Glutamatergic neuron (in vitro differentiated cells): ENCODE results near the gene CFAP92. TPM values are rescaled to one million over a fixed set of nuclear protein-coding genes. Genes with fewer than 3 reads are reported as not detected.

Experiments
- DNase-seq: peaks from one replicate; pipeline ENCODE4 v3.0.0; 2022
- H3K27ac Mint-ChIP-seq: one replicate; pipeline ENCODE4 v1.8.0; 2020; ENCODE audit warnings: mild to moderate bottlenecking, mixed read lengths, inconsistent platforms; ENCODE audit not compliant: unreplicated experiment
- H3K27me3 Mint-ChIP-seq: one replicate; pipeline ENCODE4 v1.8.0; 2020; ENCODE audit warnings: mild to moderate bottlenecking, moderate library complexity, mixed read lengths, inconsistent platforms; ENCODE audit not compliant: unreplicated experiment
- H3K36me3 Mint-ChIP-seq: one replicate; pipeline ENCODE4 v1.8.0; 2020; ENCODE audit warnings: mild to moderate bottlenecking, mixed read lengths, inconsistent platforms; ENCODE audit not compliant: unreplicated experiment
- H3K4me1 Mint-ChIP-seq: one replicate; pipeline ENCODE4 v1.8.0; 2020; ENCODE audit warnings: mild to moderate bottlenecking, low read depth, mixed read lengths, inconsistent platforms; ENCODE audit not compliant: unreplicated experiment
- H3K4me3 Mint-ChIP-seq: one replicate; pipeline ENCODE4 v1.8.0; 2020; ENCODE audit warnings: mild to moderate bottlenecking, mixed read lengths, inconsistent platforms; ENCODE audit not compliant: unreplicated experiment
- H3K9me3 Mint-ChIP-seq: one replicate; pipeline ENCODE4 v1.8.0; 2020; ENCODE audit warnings: mild to moderate bottlenecking, moderate library complexity, mixed read lengths, inconsistent platforms; ENCODE audit not compliant: unreplicated experiment
- total RNA-seq: library from RNA; stranded (reverse); fragmentation: NEBNext Ultra II Directional; extraction: Animal tissue kit (Norgen Biotek cat#: 25700); gene quantifications from one replicate; pipeline ENCODE4 v1.2.1, GENCODE V29; 2021; ENCODE audit not compliant: unreplicated experiment
- TF ChIP-seq, protein P1 (sequence below): fragments of 200-600 bp; sonication (generic); IDR thresholded peaks from one replicate; pipeline ENCODE4 v1.5.0; 2021; ENCODE audit not compliant: partially characterized antibody, unreplicated experiment

CFAP92 gene
- total RNA-seq, 1 donor from 2014 or later, result 0.15 TPM

- Mint-ChIP-seq H3K4me1 (peaks cover 7% of the 10 kb centered on the region), H3K27me3 (no peaks in the 10 kb centered on the region), H3K4me3 (peak overlapping the region; percentile 14), H3K27ac (no peak overlapping the region), H3K36me3 (no peaks in the 10 kb centered on the region), H3K9me3 (no peaks in the 10 kb centered on the region)
- no peak for DNase-seq
- TF ChIP-seq, protein P1, sequence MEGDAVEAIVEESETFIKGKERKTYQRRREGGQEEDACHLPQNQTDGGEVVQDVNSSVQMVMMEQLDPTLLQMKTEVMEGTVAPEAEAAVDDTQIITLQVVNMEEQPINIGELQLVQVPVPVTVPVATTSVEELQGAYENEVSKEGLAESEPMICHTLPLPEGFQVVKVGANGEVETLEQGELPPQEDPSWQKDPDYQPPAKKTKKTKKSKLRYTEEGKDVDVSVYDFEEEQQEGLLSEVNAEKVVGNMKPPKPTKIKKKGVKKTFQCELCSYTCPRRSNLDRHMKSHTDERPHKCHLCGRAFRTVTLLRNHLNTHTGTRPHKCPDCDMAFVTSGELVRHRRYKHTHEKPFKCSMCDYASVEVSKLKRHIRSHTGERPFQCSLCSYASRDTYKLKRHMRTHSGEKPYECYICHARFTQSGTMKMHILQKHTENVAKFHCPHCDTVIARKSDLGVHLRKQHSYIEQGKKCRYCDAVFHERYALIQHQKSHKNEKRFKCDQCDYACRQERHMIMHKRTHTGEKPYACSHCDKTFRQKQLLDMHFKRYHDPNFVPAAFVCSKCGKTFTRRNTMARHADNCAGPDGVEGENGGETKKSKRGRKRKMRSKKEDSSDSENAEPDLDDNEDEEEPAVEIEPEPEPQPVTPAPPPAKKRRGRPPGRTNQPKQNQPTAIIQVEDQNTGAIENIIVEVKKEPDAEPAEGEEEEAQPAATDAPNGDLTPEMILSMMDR, result no peak
Measured at GRCh38 chr3:128983293-128984069, 10.4 kb downstream of the CFAP92 start.

DNA sequence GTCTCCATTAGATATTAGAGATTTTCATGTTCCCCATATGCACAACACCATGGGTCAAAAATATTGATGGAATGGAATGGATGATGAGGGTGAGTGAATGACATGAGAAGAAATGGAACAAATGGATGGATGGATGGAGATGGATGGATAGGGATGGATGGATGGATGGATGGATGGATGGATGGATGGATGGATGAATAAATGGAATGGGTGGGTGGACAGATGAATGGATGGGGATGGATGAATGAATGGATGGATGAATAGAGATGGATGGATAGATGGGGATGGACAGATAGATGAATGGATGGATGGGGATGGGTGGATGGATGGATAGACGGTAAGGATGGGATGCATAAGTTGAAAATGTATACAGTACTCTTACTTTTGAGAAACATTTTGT lies 18.6 kb downstream of the CFAP92 start:
- Mint-ChIP-seq H3K27ac (no peak overlapping the region), H3K36me3 (no peaks in the 10 kb centered on the region), H3K27me3 (peaks cover 5% of the 10 kb centered on the region), H3K4me1 (no peaks in the 10 kb centered on the region), H3K4me3 (no peak overlapping the region), H3K9me3 (peaks cover 2% of the 10 kb centered on the region)
- no peak for DNase-seq
- TF ChIP-seq, protein P1, result no peak

- Mint-ChIP-seq H3K36me3 (no peaks in the 10 kb centered on the region), H3K27ac (no peak overlapping the region), H3K4me1 (no peaks in the 10 kb centered on the region), H3K9me3 (peaks cover 2% of the 10 kb centered on the region), H3K27me3 (peaks cover 5% of the 10 kb centered on the region), H3K4me3 (no peak overlapping the region)
- TF ChIP-seq, protein P1, result no peak
- DNase-seq, result no peak
Measured at GRCh38 chr3:128973988-128974564, 19.8 kb downstream of the CFAP92 start.

- no peak overlapping the region for H3K4me3 Mint-ChIP-seq
- no peak for DNase-seq
- H3K36me3 Mint-ChIP-seq, result no peaks in the 10 kb centered on the region
- H3K27ac Mint-ChIP-seq, result no peak overlapping the region
- TF ChIP-seq, protein P1, result no peak
- no peaks in the 10 kb centered on the region for H3K4me1 Mint-ChIP-seq
- H3K27me3 Mint-ChIP-seq, result peaks cover 1% of the 10 kb centered on the region
- peaks cover 2% of the 10 kb centered on the region for H3K9me3 Mint-ChIP-seq
Measured at GRCh38 chr3:128971421-128972100, 22.3 kb downstream of the CFAP92 start.

- H3K27ac Mint-ChIP-seq, result no peak overlapping the region
- TF ChIP-seq, protein P1, result no peak
Measured at GRCh38 chr3:128970740-128971047, 23.2 kb downstream of the CFAP92 start.

More at GRCh38 chr3:128970740-128971047, 23.2 kb downstream of the CFAP92 start:
- Mint-ChIP-seq H3K36me3 (no peaks in the 10 kb centered on the region), H3K9me3 (peaks cover 2% of the 10 kb centered on the region), H3K4me3 (no peak overlapping the region), H3K4me1 (no peaks in the 10 kb centered on the region), H3K27me3 (peaks cover 1% of the 10 kb centered on the region)
- DNase-seq, result no peak
